ENCODE measurements around the gene NANOS2. TPM values are rescaled to one million over a fixed set of nuclear protein-coding genes. Genes with fewer than 3 reads are reported as not detected.

NANOS2 gene
- total and polyA plus RNA-seq, 2 donors, result 0.07 TPM; not detected in 1

GRCh38 chr19:45887200-45887710 is 27.3 kb downstream of the NANOS2 start:
- H3K36me3 ChIP-seq (ENCODE audit: control insufficient read depth in 2 of 2, insufficient read depth in 2 of 2, low read length in 1 of 2), result peaks cover 1 to 21% of the 10 kb centered on the region in 2 donors
- WGBS, result 72% methylated on average over 10 of the region's 10 CpGs
- H3K4me1 ChIP-seq (ENCODE audit: control insufficient read depth in 2 of 2, insufficient read depth in 2 of 2, low read length in 2 of 2), result peaks cover 11 to 37% of the 10 kb centered on the region in 2 donors
- H3K27ac ChIP-seq (ENCODE audit: low read depth in 1 of 2, low read length in 1 of 2), result peak overlapping the region; percentile 97 to 99
- H3K27me3 ChIP-seq (ENCODE audit: control insufficient read depth in 2 of 2, insufficient read depth in 1 of 2, low read length in 1 of 2), result peaks cover 0 to 2% of the 10 kb centered on the region in 2 donors
- H3K9me3 ChIP-seq (ENCODE audit: control insufficient read depth in 2 of 2, insufficient read depth in 1 of 2, low read length in 1 of 2), result no peaks in the 10 kb centered on the region
- no peak for DNase-seq (ENCODE audit: low read depth in 6 of 9, low spot score in 9 of 9)
- H3K4me3 ChIP-seq (ENCODE audit: low read length in 2 of 2), result peak overlapping the region; percentile 76 to 96

- Histone ChIP-seq H3K27me3 (ENCODE audit: control insufficient read depth in 2 of 2, insufficient read depth in 1 of 2, low read length in 1 of 2) (peaks cover 0 to 2% of the 10 kb centered on the region in 2 donors), H3K36me3 (ENCODE audit: control insufficient read depth in 2 of 2, insufficient read depth in 2 of 2, low read length in 1 of 2) (peaks cover 0 to 21% of the 10 kb centered on the region in 2 donors), H3K4me3 (ENCODE audit: low read length in 2 of 2) (peak overlapping the region; percentile 76 to 96), H3K9me3 (ENCODE audit: control insufficient read depth in 2 of 2, insufficient read depth in 1 of 2, low read length in 1 of 2) (no peaks in the 10 kb centered on the region), H3K27ac (ENCODE audit: low read depth in 1 of 2, low read length in 1 of 2) (peak overlapping the region; percentile 97 to 99), H3K4me1 (ENCODE audit: control insufficient read depth in 2 of 2, insufficient read depth in 2 of 2, low read length in 2 of 2) (peaks cover 12 to 43% of the 10 kb centered on the region in 2 donors)
- DNase-seq (ENCODE audit: low read depth in 6 of 9, low spot score in 9 of 9), result peak; percentile 88 to 98 (median 93)
- 3% methylated on average over 32 of the region's 32 CpGs for WGBS
These were observed 28.0 kb downstream of the NANOS2 start for GRCh38 chr19:45886427-45887199.

- Histone ChIP-seq H3K36me3 (ENCODE audit: control insufficient read depth in 2 of 2, insufficient read depth in 2 of 2, low read length in 1 of 2) (peaks cover 0 to 16% of the 10 kb centered on the region in 2 donors), H3K4me1 (ENCODE audit: control insufficient read depth in 2 of 2, insufficient read depth in 2 of 2, low read length in 2 of 2) (peaks cover 12 to 43% of the 10 kb centered on the region in 2 donors), H3K27me3 (ENCODE audit: control insufficient read depth in 2 of 2, insufficient read depth in 1 of 2, low read length in 1 of 2) (peaks cover 0 to 5% of the 10 kb centered on the region in 2 donors), H3K27ac (ENCODE audit: low read depth in 1 of 2, low read length in 1 of 2) (peak within 1 kb of the TSS; percentile 97 to 99), H3K9me3 (ENCODE audit: control insufficient read depth in 2 of 2, insufficient read depth in 1 of 2, low read length in 1 of 2) (no peaks in the 10 kb centered on the region), H3K4me3 (ENCODE audit: low read length in 2 of 2) (peak within 1 kb of the TSS; percentile 76 to 96)
- peak; percentile 83 to 98 (median 90) for DNase-seq (ENCODE audit: low read depth in 6 of 9, low spot score in 9 of 9)
- WGBS, result under 1% methylated on average over 107 of the region's 107 CpGs
These were observed 28.8 kb downstream of the NANOS2 start, which contains the start of gene IRF2BP1 for GRCh38 chr19:45885556-45886426. IRF2BP1 (minus strand) TSS chr19:45886141; CDS start chr19:45885774, 367 bp downstream.

- Histone ChIP-seq H3K27ac (ENCODE audit: low read depth in 1 of 2, low read length in 1 of 2) (no peak overlapping the region), H3K4me3 (ENCODE audit: low read length in 2 of 2) (peak overlapping the region; percentile 76 to 96), H3K27me3 (ENCODE audit: control insufficient read depth in 2 of 2, insufficient read depth in 1 of 2, low read length in 1 of 2) (peaks cover 0 to 5% of the 10 kb centered on the region in 2 donors), H3K36me3 (ENCODE audit: control insufficient read depth in 2 of 2, insufficient read depth in 2 of 2, low read length in 1 of 2) (peaks cover 0 to 10% of the 10 kb centered on the region in 2 donors), H3K4me1 (ENCODE audit: control insufficient read depth in 2 of 2, insufficient read depth in 2 of 2, low read length in 2 of 2) (peaks cover 12 to 43% of the 10 kb centered on the region in 2 donors), H3K9me3 (ENCODE audit: control insufficient read depth in 2 of 2, insufficient read depth in 1 of 2, low read length in 1 of 2) (no peaks in the 10 kb centered on the region)
- peak in 1 of 9 donors; percentile 20 for DNase-seq (ENCODE audit: low read depth in 6 of 9, low spot score in 9 of 9)
- WGBS, result 77% methylated on average over 72 of the region's 72 CpGs
These were observed 29.7 kb downstream of the NANOS2 start for GRCh38 chr19:45884682-45885555.

GRCh38 chr19:45883881-45884681 is 30.5 kb downstream of the NANOS2 start:
- no peak overlapping the region for H3K4me3 ChIP-seq (ENCODE audit: low read length in 2 of 2)
- peaks cover 12 to 43% of the 10 kb centered on the region in 2 donors for H3K4me1 ChIP-seq (ENCODE audit: control insufficient read depth in 2 of 2, insufficient read depth in 2 of 2, low read length in 2 of 2)
- no peak for DNase-seq (ENCODE audit: low read depth in 6 of 9, low spot score in 9 of 9)

GRCh38 chr19:45883586-45883880 is 31.0 kb downstream of the NANOS2 start:
- H3K27ac ChIP-seq (ENCODE audit: low read depth in 1 of 2, low read length in 1 of 2), result no peak overlapping the region
- H3K36me3 ChIP-seq (ENCODE audit: control insufficient read depth in 2 of 2, insufficient read depth in 2 of 2, low read length in 1 of 2), result peaks cover 0 to 9% of the 10 kb centered on the region in 2 donors
- no peak for DNase-seq (ENCODE audit: low read depth in 6 of 9, low spot score in 9 of 9)
- H3K27me3 ChIP-seq (ENCODE audit: control insufficient read depth in 2 of 2, insufficient read depth in 1 of 2, low read length in 1 of 2), result peaks cover 0 to 10% of the 10 kb centered on the region in 2 donors
- H3K4me3 ChIP-seq (ENCODE audit: low read length in 2 of 2), result no peak overlapping the region
- H3K4me1 ChIP-seq (ENCODE audit: control insufficient read depth in 2 of 2, insufficient read depth in 2 of 2, low read length in 2 of 2), result peaks cover 12 to 43% of the 10 kb centered on the region in 2 donors
- 29% methylated on average over 5 of the region's 5 CpGs for WGBS
- H3K9me3 ChIP-seq (ENCODE audit: control insufficient read depth in 2 of 2, insufficient read depth in 1 of 2, low read length in 1 of 2), result no peaks in the 10 kb centered on the region

More at GRCh38 chr19:45883881-45884681, 30.5 kb downstream of the NANOS2 start:
- WGBS, result 96% methylated on average over 57 of the region's 57 CpGs
- peaks cover 0 to 7% of the 10 kb centered on the region in 2 donors for H3K27me3 ChIP-seq (ENCODE audit: control insufficient read depth in 2 of 2, insufficient read depth in 1 of 2, low read length in 1 of 2)
- peaks cover 0 to 9% of the 10 kb centered on the region in 2 donors for H3K36me3 ChIP-seq (ENCODE audit: control insufficient read depth in 2 of 2, insufficient read depth in 2 of 2, low read length in 1 of 2)
- no peak overlapping the region for H3K27ac ChIP-seq (ENCODE audit: low read depth in 1 of 2, low read length in 1 of 2)
- no peaks in the 10 kb centered on the region for H3K9me3 ChIP-seq (ENCODE audit: control insufficient read depth in 2 of 2, insufficient read depth in 1 of 2, low read length in 1 of 2)

- 45% methylated on average over 47 of the region's 47 CpGs for WGBS
- H3K4me1 ChIP-seq (ENCODE audit: control insufficient read depth in 2 of 2, insufficient read depth in 2 of 2, low read length in 2 of 2), result peaks cover 12 to 43% of the 10 kb centered on the region in 2 donors
- H3K27ac ChIP-seq (ENCODE audit: low read depth in 1 of 2, low read length in 1 of 2), result no peak overlapping the region
These were observed 31.7 kb downstream of the NANOS2 start for GRCh38 chr19:45882652-45883585.

More at GRCh38 chr19:45882652-45883585, 31.7 kb downstream of the NANOS2 start:
- Histone ChIP-seq H3K27me3 (ENCODE audit: control insufficient read depth in 2 of 2, insufficient read depth in 1 of 2, low read length in 1 of 2) (peaks cover 0 to 12% of the 10 kb centered on the region in 2 donors), H3K36me3 (ENCODE audit: control insufficient read depth in 2 of 2, insufficient read depth in 2 of 2, low read length in 1 of 2) (peaks cover 0 to 9% of the 10 kb centered on the region in 2 donors), H3K4me3 (ENCODE audit: low read length in 2 of 2) (peak overlapping the region in 1 of 2 donors; percentile 35), H3K9me3 (ENCODE audit: control insufficient read depth in 2 of 2, insufficient read depth in 1 of 2, low read length in 1 of 2) (no peaks in the 10 kb centered on the region)
- DNase-seq (ENCODE audit: low read depth in 6 of 9, low spot score in 9 of 9), result peak in 7 of 9 donors; percentile 55 to 88 (median 77)
